ENCODE data around the gene WNT4. TPM values are rescaled to one million over a fixed set of nuclear protein-coding genes. Genes with fewer than 3 reads are reported as not detected.
A peak's percentile ranks its signal among the peaks of the same experiment; 100 is the strongest.
"Not testable (repeated sequence)": the region's sequence is repeated elsewhere in the genome, so short reads cannot be mapped to it uniquely, and the experiment has no call there.

The WNT4 gene
- total RNA-seq, 1 donor from 2014 or later = 1.1 TPM

GRCh38 chr1:22100168-22100567 lies 42.7 kb downstream of the WNT4 start:
- peaks cover 6% of the 10 kb centered on the region for H3K36me3 ChIP-seq (ENCODE audit: control insufficient read depth, insufficient read depth, low read length)
- FAIRE-seq (no peak), DNase-seq (ENCODE audit: low read depth) (no peak)
- no peak overlapping the region for H3K4me3 ChIP-seq (ENCODE audit: low read depth, low read length)
- H3K27me3 ChIP-seq (ENCODE audit: control insufficient read depth, insufficient read depth, low read length) = no peaks in the 10 kb centered on the region
- TF ChIP-seq CTCF (IDR thresholded peaks at IDR 0.05; ENCODE audit: insufficient read depth, low read length, severe bottlenecking) = no peak

DNA sequence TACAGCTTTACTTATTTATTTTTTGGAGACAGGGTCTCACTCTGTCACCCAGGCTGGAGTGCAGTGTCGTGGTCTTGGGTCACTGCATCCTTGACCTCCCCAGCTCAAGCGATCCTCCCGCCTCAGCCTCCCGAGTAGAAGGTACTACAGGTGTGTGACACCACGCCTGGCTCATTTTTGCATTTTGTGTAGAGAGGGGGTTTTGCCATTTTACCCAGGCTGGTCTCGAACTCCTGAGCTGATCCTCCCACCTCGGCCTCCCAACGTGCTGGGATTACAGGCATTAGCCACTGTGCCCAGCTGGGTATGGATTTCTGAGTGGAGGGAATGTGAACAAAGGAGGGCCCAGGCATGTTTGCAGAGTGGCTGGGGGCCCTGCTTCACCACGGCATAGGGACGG lies 44.1 kb downstream of the WNT4 start:
- no peak for DNase-seq (ENCODE audit: low read depth)
- Histone ChIP-seq H3K27me3 (ENCODE audit: control insufficient read depth, insufficient read depth, low read length) (no peaks in the 10 kb centered on the region), H3K4me3 (ENCODE audit: low read depth, low read length) (no peak overlapping the region), H3K36me3 (ENCODE audit: control insufficient read depth, insufficient read depth, low read length) (peaks cover 8% of the 10 kb centered on the region)
- no peak for TF ChIP-seq CTCF (IDR thresholded peaks at IDR 0.05; ENCODE audit: insufficient read depth, low read length, severe bottlenecking)
- no peak for FAIRE-seq

DNA sequence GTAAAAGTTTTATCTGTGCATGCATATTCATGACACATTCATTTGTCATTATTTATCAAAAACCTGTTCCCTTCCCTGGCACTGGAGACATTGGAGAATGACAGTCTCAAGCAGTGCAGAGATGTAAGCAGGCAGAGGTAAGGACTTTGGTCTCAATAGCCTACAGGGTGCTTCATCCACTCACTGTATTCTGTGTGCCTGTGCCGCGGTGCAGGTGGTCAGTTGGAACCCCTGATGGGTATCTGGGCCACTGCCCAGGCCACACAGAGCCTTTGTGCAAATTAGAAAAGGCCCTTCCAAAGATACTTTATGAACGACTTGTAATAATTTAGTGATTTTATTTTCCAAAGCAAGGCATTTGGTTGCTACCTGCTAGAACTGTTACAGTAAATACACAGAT lies 46.4 kb downstream of the WNT4 start:
- Histone ChIP-seq H3K36me3 (ENCODE audit: control insufficient read depth, insufficient read depth, low read length) (peaks cover 9% of the 10 kb centered on the region), H3K27me3 (ENCODE audit: control insufficient read depth, insufficient read depth, low read length) (no peaks in the 10 kb centered on the region), H3K4me3 (ENCODE audit: low read depth, low read length) (no peak overlapping the region)
- no peak for TF ChIP-seq CTCF (IDR thresholded peaks at IDR 0.05; ENCODE audit: insufficient read depth, low read length, severe bottlenecking)
- no peak for FAIRE-seq
- DNase-seq (ENCODE audit: low read depth) = no peak

- DNase-seq (ENCODE audit: low read depth) = no peak
- TF ChIP-seq CTCF (IDR thresholded peaks at IDR 0.05; ENCODE audit: insufficient read depth, low read length, severe bottlenecking) = no peak
Measured at GRCh38 chr1:22096036-22096435, 46.9 kb downstream of the WNT4 start.

DNA sequence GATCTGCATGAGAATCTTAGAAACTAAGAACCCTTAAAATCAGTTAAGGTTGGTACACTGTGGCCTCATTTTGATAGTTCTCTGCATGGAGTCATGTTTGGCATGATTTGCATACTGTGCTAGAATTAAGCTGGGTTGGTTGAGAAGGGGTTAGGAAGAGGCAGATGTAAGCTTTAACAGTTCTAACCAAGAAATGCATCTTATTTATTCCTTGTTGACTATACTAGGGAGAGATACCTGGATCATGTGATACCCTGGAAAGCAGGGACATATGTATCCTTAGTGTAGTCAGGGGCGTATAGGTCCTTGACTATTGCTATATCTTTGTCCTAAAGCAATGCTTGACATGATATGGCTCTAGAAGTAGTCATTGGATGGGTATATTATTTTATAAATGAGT lies 49.4 kb downstream of the WNT4 start:
- no peak for DNase-seq (ENCODE audit: low read depth)
- no peak for FAIRE-seq
- Histone ChIP-seq H3K36me3 (ENCODE audit: control insufficient read depth, insufficient read depth, low read length) (peaks cover 8% of the 10 kb centered on the region), H3K27me3 (ENCODE audit: control insufficient read depth, insufficient read depth, low read length) (no peaks in the 10 kb centered on the region), H3K4me3 (ENCODE audit: low read depth, low read length) (no peak overlapping the region)
- TF ChIP-seq CTCF (IDR thresholded peaks at IDR 0.05; ENCODE audit: insufficient read depth, low read length, severe bottlenecking) = no peak

More at GRCh38 chr1:22096036-22096435, 46.9 kb downstream of the WNT4 start:
- Histone ChIP-seq H3K27me3 (ENCODE audit: control insufficient read depth, insufficient read depth, low read length) (no peaks in the 10 kb centered on the region), H3K4me3 (ENCODE audit: low read depth, low read length) (no peak overlapping the region), H3K36me3 (ENCODE audit: control insufficient read depth, insufficient read depth, low read length) (peaks cover 9% of the 10 kb centered on the region)
- FAIRE-seq = no peak

- not testable (repeated sequence) for H3K36me3 ChIP-seq (ENCODE audit: control insufficient read depth, insufficient read depth, low read length); H3K4me3 ChIP-seq (ENCODE audit: low read depth, low read length); FAIRE-seq; H3K27me3 ChIP-seq (ENCODE audit: control insufficient read depth, insufficient read depth, low read length)
- DNase-seq (ENCODE audit: low read depth) = peak; percentile 76
Measured at GRCh38 chr1:22092026-22092768, 50.7 kb downstream of the WNT4 start.
